Heart right ventricle (tissue), 16 donors: ENCODE data around the gene MEF2D. TPM values are rescaled to one million over a fixed set of nuclear protein-coding genes. Genes with fewer than 3 reads are reported as not detected.
A peak's percentile ranks its signal among the peaks of the same experiment; 100 is the strongest.

Experiments used
- ATAC-seq, 8 donors: fragments of 200-7000 bp; cut with Tn5 transposase; one replicate each; pipeline ENCODE4 v1.9.1; 2020; ENCODE audit warnings: mild to moderate bottlenecking in 8 of 8, moderate library complexity in 8 of 8, moderate number of reproducible peaks in 1 of 8
- DNase-seq, 2 donors: peaks; one replicate each; pipeline ENCODE4 v3.0.0-alpha.2; 2020
- H3K27ac ChIP-seq, 10 donors: fragments of 200-600 bp; sonication (generic) in 2 of 10; one replicate each; pipeline versions ENCODE4 v1.5.0 to v1.8.0; 2020 to 2022; ENCODE audit warnings: mild to moderate bottlenecking in 3 of 10
- H3K27me3 ChIP-seq, 7 donors: fragments of 200-600 bp; one replicate each; pipeline ENCODE4 v1.8.0; 2021 to 2022; ENCODE audit warnings: mild to moderate bottlenecking in 2 of 7
- H3K36me3 ChIP-seq, 9 donors: fragments of 200-600 bp; sonication (generic) in 1 of 9; one replicate each; pipeline versions ENCODE4 v1.5.0 to v1.8.0; 2020 to 2022; ENCODE audit warnings: mild to moderate bottlenecking in 2 of 9
- H3K4me1 ChIP-seq, 9 donors: fragments of 200-600 bp; sonication (generic) in 1 of 9; one replicate each; pipeline versions ENCODE4 v1.5.0 to v1.8.0; 2020 to 2022; ENCODE audit warnings: mild to moderate bottlenecking in 4 of 9
- H3K4me3 ChIP-seq, 10 donors: fragments of 200-600 bp; sonication (generic) in 2 of 10; one replicate each; pipeline versions ENCODE4 v1.5.0 to v1.8.0; 2020 to 2022; ENCODE audit warnings: mild to moderate bottlenecking in 7 of 10, moderate library complexity in 2 of 10
- H3K9me3 ChIP-seq, 11 donors: fragments of 200-600 bp in 10 of 11; sonication (generic) in 2 of 11; one replicate each; pipeline versions ENCODE4 v1.5.0 to v1.8.0; 2013 to 2022; ENCODE audit warnings: mild to moderate bottlenecking in 2 of 11, control low read depth in 1 of 11, moderate library complexity in 1 of 11
- WGBS, 2 donors: extraction: QIAGEN DNeasy Blood & Tissue Kit; methylation state at CpG; one replicate each; pipeline ENCODE4 v1.1.7; 2013; ENCODE audit warnings: inconsistent platforms in 1 of 2; 5-methylcytosine and 5-hydroxymethylcytosine counted together
- intact Hi-C, 10 donors: fragments of 100-400 bp; cut with DNase I; formaldehyde crosslinking; loops; one replicate each; pipeline versions ENCODE4 v1.11.1 to v1.14.2; 2022
- polyA plus RNA-seq, 2 donors: library from polyadenylated mRNA; stranded (reverse); fragments of 200-250 nt; gene quantifications; one replicate each; pipeline ENCODE4 v1.2.3, GENCODE V29; 2013
- total RNA-seq, 10 donors: library from RNA; stranded (reverse); fragmentation: NEBNext Ultra II Directional in 3 of 10; extraction: Animal tissue kit (Norgen Biotek cat#: 25700) in 3 of 10; gene quantifications; one replicate each; pipeline versions ENCODE4 v1.2.1 to v1.2.4, GENCODE V29; 2021 to 2023
- TF ChIP-seq, protein P1 (sequence below), 9 donors: fragments of 200-600 bp; sonication (generic) in 2 of 9; IDR thresholded peaks; one replicate each; pipeline versions ENCODE4 v1.5.0 to v1.8.0; 2021 to 2022; ENCODE audit warnings: antibody characterized with exemption in 9 of 9, mild to moderate bottlenecking in 5 of 9, moderate library complexity in 1 of 9
- donor health status: Arrhythmogenic right ventricular cardiomyopathy.
- donor health status: ischemic (EF 13 %, LVEDD 7.1; RV severe dilation, severe dysfunction).
- donor health status: healthy with polysubstance abuse.
- donor health status: DM: no; HTN: yes; CAD: no.
- donor health status: DM: no; HTN: no; CAD: no.
- donor health status: ischemic (EF 25% LVEDD 6.9; RV normal size, moderate dysfunction).
- donor health status: ischemic (EF 25% LVEDD 5.7; RV mildly dilated, moderate dysfunction).
- donor health status: healthy.
- donor health status: DM: yes; HTN: yes; CAD: no.
- donor health status: Ischemic cardiomyopathy.
- donor health status: ischemic (EF 35%, LVEDD 5.7; RV mildly dilated, moderate dysfunction).
- donor health status: nonischemic (EF 11% LVEDD 7.7; RV severe dilation, severe dysfunction).
- donor health status: DM: yes; HTN: yes; CAD: no.
- donor health status: PGD.
- donor health status: ischemic (EF 29% LVEDD 5.4; RV normal size, mild dysfunction).
- donor health status: nonischemic (EF 23%, LVEDD 6.1; RV moderate dilation, normal function).

MEF2D gene
- total and polyA plus RNA-seq, 12 donors: 31.6 to 127 (median 94.9) TPM

DNA sequence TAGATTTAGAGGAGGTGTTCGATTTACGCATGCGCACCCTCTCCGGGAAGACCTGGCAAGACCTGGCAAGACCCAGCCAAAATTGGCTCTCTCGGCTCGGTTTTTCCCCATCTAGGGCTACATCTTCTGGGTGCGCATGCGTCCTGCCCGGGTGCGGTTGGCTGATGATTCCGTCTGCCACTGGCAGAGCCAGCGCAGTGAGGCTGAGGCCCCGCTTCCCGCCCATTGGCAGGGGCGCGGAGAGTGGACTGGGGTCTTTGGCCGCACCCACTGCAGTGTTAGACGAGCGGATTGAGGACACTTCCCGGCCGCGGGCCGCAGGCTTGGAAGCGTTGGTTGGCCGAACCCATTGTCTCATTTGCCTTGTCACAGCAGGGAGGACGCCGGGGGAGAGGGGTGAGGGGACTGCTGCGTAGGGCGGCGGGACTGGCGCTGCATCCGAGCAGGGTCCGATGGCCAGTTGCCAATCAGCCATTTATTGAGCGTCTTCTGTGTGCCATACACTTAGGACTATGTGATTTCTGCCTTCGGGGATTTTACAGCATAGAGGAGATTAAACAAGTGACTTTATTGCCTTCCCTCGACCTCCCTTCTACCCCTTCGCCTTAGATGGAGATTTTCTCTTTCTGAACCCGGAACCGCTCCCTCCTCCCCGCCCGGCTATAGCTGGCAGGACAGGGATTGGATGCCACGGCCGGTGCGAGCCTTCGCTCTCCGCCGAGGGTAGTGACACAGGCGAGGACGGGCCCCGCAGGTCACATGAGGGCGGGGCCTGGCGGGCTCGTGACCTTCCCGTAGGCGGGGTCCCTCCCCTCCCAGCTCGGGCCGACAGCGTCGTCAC is 43.7 kb downstream of the MEF2D start:
- intact Hi-C loops: loop anchor here in 8 of 10 donors (1.0 to 10.0 kb wide), 11 partner anchors 42 to 1400 kb away; partner anchors contain the start of genes MEF2D (in 5 of the 8), GPATCH4 (in 1 of the 8), HAPLN2 (in 1 of the 8) and NES (in 1 of the 8)
- H3K27ac ChIP-seq: peak overlapping the region; percentile 95 to 100 (median 99)
- H3K4me3 ChIP-seq: peak overlapping the region; percentile 26 to 71 (median 64)
- WGBS, 2 donors: 0% methylated on average over 59 of the region's 59 CpGs
- no peaks in the 10 kb centered on the region for H3K27me3 ChIP-seq
- no peaks in the 10 kb centered on the region for H3K9me3 ChIP-seq
- DNase-seq (peak; percentile 96 to 98), ATAC-seq (peak; percentile 93 to 96 (median 95))
- H3K4me1 ChIP-seq: peaks cover 0 to 26% (median 11%) of the 10 kb centered on the region in 9 donors
- TF ChIP-seq, protein P1, sequence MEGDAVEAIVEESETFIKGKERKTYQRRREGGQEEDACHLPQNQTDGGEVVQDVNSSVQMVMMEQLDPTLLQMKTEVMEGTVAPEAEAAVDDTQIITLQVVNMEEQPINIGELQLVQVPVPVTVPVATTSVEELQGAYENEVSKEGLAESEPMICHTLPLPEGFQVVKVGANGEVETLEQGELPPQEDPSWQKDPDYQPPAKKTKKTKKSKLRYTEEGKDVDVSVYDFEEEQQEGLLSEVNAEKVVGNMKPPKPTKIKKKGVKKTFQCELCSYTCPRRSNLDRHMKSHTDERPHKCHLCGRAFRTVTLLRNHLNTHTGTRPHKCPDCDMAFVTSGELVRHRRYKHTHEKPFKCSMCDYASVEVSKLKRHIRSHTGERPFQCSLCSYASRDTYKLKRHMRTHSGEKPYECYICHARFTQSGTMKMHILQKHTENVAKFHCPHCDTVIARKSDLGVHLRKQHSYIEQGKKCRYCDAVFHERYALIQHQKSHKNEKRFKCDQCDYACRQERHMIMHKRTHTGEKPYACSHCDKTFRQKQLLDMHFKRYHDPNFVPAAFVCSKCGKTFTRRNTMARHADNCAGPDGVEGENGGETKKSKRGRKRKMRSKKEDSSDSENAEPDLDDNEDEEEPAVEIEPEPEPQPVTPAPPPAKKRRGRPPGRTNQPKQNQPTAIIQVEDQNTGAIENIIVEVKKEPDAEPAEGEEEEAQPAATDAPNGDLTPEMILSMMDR (IDR thresholded peaks at IDR 0.05): no peak
- no peaks in the 10 kb centered on the region for H3K36me3 ChIP-seq

DNA sequence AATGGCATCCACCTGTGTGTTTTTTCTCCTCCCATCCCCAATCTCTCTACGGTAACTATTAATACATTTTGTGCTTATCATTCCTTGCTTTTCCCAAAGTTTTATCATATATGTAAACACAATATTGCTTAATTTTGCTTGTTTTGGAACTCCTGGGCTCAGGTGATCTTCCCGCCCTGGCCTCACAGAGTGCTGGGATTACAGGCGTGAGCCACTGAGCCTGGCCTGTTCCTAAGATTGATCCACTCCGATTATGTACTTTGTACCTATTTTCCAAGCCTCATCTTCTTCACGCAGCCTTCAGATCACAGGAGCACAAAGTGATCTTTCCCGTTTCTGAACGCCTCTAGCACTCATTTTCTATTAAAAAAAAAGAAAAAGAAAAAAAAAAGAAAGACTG is 45.2 kb downstream of the MEF2D start:
- Histone ChIP-seq H3K4me1 (peaks cover 0 to 24% (median 11%) of the 10 kb centered on the region in 9 donors), H3K4me3 (no peak overlapping the region), H3K36me3 (no peaks in the 10 kb centered on the region), H3K9me3 (no peaks in the 10 kb centered on the region), H3K27ac (no peak overlapping the region), H3K27me3 (peaks cover 0 to 3% (median 0%) of the 10 kb centered on the region in 7 donors)
- TF ChIP-seq, protein P1 (IDR thresholded peaks at IDR 0.05): no peak
- ATAC-seq (no peak), DNase-seq (no peak)
- intact Hi-C loops: loop anchor here in 5 of 10 donors (5.0 to 10.0 kb wide), 5 partner anchors 147 to 1398 kb away; partner anchors contain the start of genes GPATCH4 (in 1 of the 5), HAPLN2 (in 1 of the 5) and NES (in 1 of the 5)
- WGBS, 2 donors: 88 to 94% methylated on average over 7 of the region's 7 CpGs

DNA sequence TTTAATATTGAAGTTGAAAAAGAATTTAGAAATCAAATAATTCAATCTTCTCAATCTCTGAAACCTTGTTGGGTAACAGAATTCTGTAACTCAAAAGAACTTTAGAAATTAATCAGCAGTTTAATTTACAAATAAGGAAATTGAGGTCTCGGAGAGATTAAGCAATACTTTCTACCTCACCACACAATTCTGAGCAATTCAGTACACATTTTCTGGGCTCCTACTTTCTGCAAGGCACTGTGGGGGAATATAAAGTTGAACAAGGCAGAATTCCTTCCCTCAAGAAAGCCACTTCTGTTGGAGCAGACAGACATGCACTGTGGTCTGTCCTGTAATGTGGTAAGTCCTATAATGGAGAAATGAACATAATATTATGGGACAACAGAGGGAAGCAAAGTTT is 47.7 kb downstream of the MEF2D start:
- TF ChIP-seq, protein P1 (IDR thresholded peaks at IDR 0.05): no peak
- WGBS, 2 donors: 84 to 95% methylated on average over 1 of the region's 1 CpG
- Histone ChIP-seq H3K9me3 (no peaks in the 10 kb centered on the region), H3K4me3 (no peak overlapping the region), H3K27me3 (peaks cover 0 to 5% (median 0%) of the 10 kb centered on the region in 7 donors), H3K27ac (no peak overlapping the region), H3K36me3 (no peaks in the 10 kb centered on the region), H3K4me1 (peaks cover 0 to 21% (median 10%) of the 10 kb centered on the region in 9 donors)
- ATAC-seq (no peak), DNase-seq (no peak)
- intact Hi-C loops: loop anchor here in 5 of 10 donors (5.0 to 10.0 kb wide), 5 partner anchors 134 to 162 kb away; partner anchors contain the start of genes HAPLN2 (in 1 of the 5) and NAXE (in 1 of the 5)

DNA sequence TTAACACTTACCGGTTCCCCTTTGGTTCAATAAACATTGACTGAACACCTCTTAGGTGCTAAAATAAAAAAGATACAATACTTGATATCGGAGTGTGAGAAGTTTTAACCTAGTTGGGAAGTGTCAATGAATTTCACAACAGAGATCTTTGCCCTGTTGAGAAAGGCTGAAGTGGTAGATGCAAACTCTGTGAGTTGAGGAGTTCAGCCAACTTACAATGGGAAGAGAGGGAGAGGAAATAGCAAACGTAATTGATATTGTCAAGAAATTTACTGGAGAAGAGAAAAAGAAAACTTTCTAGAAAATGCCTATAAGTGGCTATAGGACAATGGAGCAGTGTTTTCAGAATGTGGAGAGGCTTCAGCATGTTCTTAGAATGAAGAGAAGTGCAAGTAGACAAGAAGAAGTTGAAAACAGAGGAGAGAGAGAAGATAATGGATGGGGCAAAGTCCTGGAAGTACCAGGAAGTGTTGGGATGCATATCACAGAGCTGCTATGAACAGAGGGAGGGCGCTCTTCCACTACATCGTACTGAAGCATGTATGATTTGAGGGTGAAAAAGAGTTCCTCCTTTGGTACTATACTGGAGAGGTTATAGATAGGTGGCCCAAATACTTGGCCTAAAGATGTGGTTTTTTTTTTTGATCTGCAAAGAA is 48.9 kb downstream of the MEF2D start:
- TF ChIP-seq, protein P1 (IDR thresholded peaks at IDR 0.05): no peak
- H3K36me3 ChIP-seq: no peaks in the 10 kb centered on the region
- peaks cover 0 to 5% (median 0%) of the 10 kb centered on the region in 7 donors for H3K27me3 ChIP-seq
- H3K4me3 ChIP-seq: no peak overlapping the region
- ATAC-seq: no peak
- no peak overlapping the region for H3K27ac ChIP-seq
- no peaks in the 10 kb centered on the region for H3K9me3 ChIP-seq
- H3K4me1 ChIP-seq: peaks cover 0 to 14% (median 5%) of the 10 kb centered on the region in 9 donors
- intact Hi-C loops: loop anchor here in 5 of 10 donors (5.0 to 10.0 kb wide), 5 partner anchors 136 to 163 kb away; partner anchors contain the start of genes HAPLN2 (in 1 of the 5) and NAXE (in 1 of the 5)
- WGBS, 2 donors: 65 to 69% methylated on average over 5 of the region's 5 CpGs
- DNase-seq: no peak
